WTC11 (cell line): ENCODE data around the gene ILK.

Experiments
- AFF4 ChIP-seq: sonication (generic); formaldehyde crosslinking; IDR thresholded peaks from 2 replicates; pipeline ENCODE4 v1.8.1; 2023; ENCODE audit warnings: mild to moderate bottlenecking, missing genetic modification reagents, borderline replicate concordance
- CBFB ChIP-seq: sonication (generic); formaldehyde crosslinking; IDR thresholded peaks from 2 replicates; pipeline ENCODE4 v1.8.1; 2022; ENCODE audit warnings: mild to moderate bottlenecking, low read depth, missing genetic modification reagents
- CTCF ChIP-seq: fragments of 200-600 bp; IDR thresholded peaks from 2 replicates; pipeline ENCODE4 v1.8.0; 2022; ENCODE audit warnings: antibody characterized with exemption
- ESRRA ChIP-seq: sonication (generic); formaldehyde crosslinking; IDR thresholded peaks from 2 replicates; pipeline ENCODE4 v1.8.1; 2022; ENCODE audit warnings: mild to moderate bottlenecking, missing genetic modification reagents, borderline replicate concordance
- FOXK1 ChIP-seq: sonication (generic); formaldehyde crosslinking; IDR thresholded peaks from 2 replicates; pipeline ENCODE4 v1.8.0; 2022; ENCODE audit warnings: mild to moderate bottlenecking, moderate library complexity, missing genetic modification reagents
- NFYB ChIP-seq: sonication (generic); formaldehyde crosslinking; conservative IDR thresholded peaks from 2 replicates; pipeline ENCODE4 v1.8.0; 2022; ENCODE audit warnings: low read depth, missing genetic modification reagents
- NR1H2 ChIP-seq: sonication (generic); formaldehyde crosslinking; IDR thresholded peaks from 2 replicates; pipeline ENCODE4 v1.9.0; 2021; ENCODE audit warnings: mild to moderate bottlenecking, moderate library complexity, missing genetic modification reagents
- ZNF138 ChIP-seq: sonication (generic); formaldehyde crosslinking; conservative IDR thresholded peaks from 2 replicates; pipeline ENCODE4 v1.8.1; 2022; ENCODE audit warnings: mild to moderate bottlenecking, moderate library complexity, missing genetic modification reagents
- ZNF219 ChIP-seq: sonication (generic); formaldehyde crosslinking; IDR thresholded peaks from 2 replicates; pipeline ENCODE4 v1.8.0; 2023; ENCODE audit warnings: missing genetic modification reagents, mild to moderate bottlenecking, borderline replicate concordance
- ZNF232 ChIP-seq: sonication (generic); formaldehyde crosslinking; IDR thresholded peaks from 2 replicates; pipeline ENCODE4 v1.8.0; 2022; ENCODE audit warnings: mild to moderate bottlenecking, missing genetic modification reagents
- ZNF423 ChIP-seq: fragments of 250-450 bp; sonication (Bioruptor Pico); IDR thresholded peaks from 2 replicates; pipeline ENCODE4 v2.1.2; 2022; ENCODE audit warnings: mild to moderate bottlenecking, moderate library complexity
- TF ChIP-seq, protein P1 (sequence below): sonication (generic); formaldehyde crosslinking; conservative IDR thresholded peaks from 2 replicates; pipeline ENCODE4 v1.8.1; 2022; ENCODE audit warnings: mild to moderate bottlenecking, missing genetic modification reagents

DNA sequence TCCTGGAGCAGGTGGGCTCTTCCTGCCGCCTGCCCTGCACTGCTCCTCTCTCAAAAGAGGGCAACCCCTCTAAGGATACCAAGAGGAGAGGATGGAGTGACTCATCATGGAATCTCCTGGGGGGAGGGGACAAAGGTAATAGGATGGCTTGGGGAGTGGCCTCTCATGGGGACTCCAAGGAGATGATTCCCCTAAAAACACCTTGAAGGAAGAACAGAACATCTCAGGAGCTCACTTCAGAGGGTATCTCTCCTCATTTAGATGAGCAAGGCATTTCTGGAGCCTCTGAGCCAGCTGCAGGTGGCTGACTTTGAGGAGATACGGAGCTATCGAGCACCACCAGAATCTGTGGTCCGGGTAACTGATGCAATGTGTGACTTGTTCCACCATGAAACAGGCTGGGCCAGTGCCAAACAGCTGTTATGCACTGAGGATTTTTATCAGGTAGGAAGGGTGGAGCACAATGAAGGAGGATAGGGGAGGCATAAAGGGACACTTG is 40.4 kb upstream of the ILK start:
- TF ChIP-seq NFYB (CRISPR knock-in tag) (no peak), NR1H2 (no peak), CTCF (no peak), ZNF232 (CRISPR knock-in tag) (no peak), ZNF138 (CRISPR knock-in tag) (no peak), AFF4 (CRISPR knock-in tag) (no peak), CBFB (CRISPR knock-in tag) (no peak), ZNF423 (CRISPR knock-in tag) (no peak), ZNF219 (no peak), ESRRA (no peak), FOXK1 (CRISPR knock-in tag) (no peak)
- TF ChIP-seq, protein P1, sequence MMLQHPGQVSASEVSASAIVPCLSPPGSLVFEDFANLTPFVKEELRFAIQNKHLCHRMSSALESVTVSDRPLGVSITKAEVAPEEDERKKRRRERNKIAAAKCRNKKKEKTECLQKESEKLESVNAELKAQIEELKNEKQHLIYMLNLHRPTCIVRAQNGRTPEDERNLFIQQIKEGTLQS (CRISPR knock-in tag) = no peak
